OCI-LY7 (cell line): ENCODE results near the gene FRMPD4.

ENCODE experiments used
- EZH2phosphoT487 ChIP-seq: fragments of 200-600 bp; sonication (generic); IDR thresholded peaks from 2 replicates; pipeline ENCODE4 v1.6.1; 2018; ENCODE audit warnings: low read depth, borderline replicate concordance, mild to moderate bottlenecking, mixed run types, antibody characterized with exemption, low read length, moderate library complexity, mixed read lengths
- TF ChIP-seq, protein P1 (sequence below): fragments of 200-600 bp; sonication (generic); conservative IDR thresholded peaks from 2 replicates; pipeline ENCODE4 v1.5.1; 2014; ENCODE audit warnings: mild to moderate bottlenecking, antibody characterized with exemption, low read length, moderate library complexity, mixed read lengths

DNA sequence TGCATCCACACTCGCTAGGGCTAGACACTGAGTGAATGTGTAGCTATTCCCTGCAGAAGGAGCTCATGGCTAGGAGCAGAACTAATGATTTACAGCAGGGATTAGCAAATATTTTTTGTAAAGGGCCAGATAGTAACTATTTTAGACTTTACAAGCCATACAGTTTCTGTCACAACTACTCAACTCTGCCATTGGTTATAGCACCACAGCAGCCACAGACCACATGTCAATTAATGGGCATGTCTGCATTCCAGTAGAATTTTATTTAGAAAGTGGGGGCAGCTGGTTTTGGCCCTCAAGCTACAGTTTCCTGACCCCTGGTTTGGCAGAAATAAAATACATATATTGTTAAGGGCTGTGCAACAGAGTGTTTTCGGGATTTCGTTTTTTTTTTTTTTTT lies 192.6 kb downstream of the FRMPD4 start:
- TF ChIP-seq, protein P1, sequence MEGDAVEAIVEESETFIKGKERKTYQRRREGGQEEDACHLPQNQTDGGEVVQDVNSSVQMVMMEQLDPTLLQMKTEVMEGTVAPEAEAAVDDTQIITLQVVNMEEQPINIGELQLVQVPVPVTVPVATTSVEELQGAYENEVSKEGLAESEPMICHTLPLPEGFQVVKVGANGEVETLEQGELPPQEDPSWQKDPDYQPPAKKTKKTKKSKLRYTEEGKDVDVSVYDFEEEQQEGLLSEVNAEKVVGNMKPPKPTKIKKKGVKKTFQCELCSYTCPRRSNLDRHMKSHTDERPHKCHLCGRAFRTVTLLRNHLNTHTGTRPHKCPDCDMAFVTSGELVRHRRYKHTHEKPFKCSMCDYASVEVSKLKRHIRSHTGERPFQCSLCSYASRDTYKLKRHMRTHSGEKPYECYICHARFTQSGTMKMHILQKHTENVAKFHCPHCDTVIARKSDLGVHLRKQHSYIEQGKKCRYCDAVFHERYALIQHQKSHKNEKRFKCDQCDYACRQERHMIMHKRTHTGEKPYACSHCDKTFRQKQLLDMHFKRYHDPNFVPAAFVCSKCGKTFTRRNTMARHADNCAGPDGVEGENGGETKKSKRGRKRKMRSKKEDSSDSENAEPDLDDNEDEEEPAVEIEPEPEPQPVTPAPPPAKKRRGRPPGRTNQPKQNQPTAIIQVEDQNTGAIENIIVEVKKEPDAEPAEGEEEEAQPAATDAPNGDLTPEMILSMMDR: no peak
- TF ChIP-seq EZH2phosphoT487: no peak
